HepG2 (cell line): Measurements from ENCODE around the gene MAGT1. TPM values are rescaled to one million over a fixed set of nuclear protein-coding genes. Genes with fewer than 3 reads are reported as not detected.
A peak's percentile ranks its signal among the peaks of the same experiment; 100 is the strongest.

Experiments
- FOXK1 ChIP-seq: sonication (generic); formaldehyde crosslinking; IDR thresholded peaks from 2 replicates; pipeline ENCODE4 v1.4.0; 2020; ENCODE audit warnings: low read depth, missing genetic modification reagents, borderline replicate concordance
- HDAC1 ChIP-seq: sonication (generic); formaldehyde crosslinking; IDR thresholded peaks from 2 replicates; pipeline ENCODE4 v1.5.1; 2020; ENCODE audit warnings: mild to moderate bottlenecking, missing genetic modification reagents
- HOXA3 ChIP-seq: sonication (generic); formaldehyde crosslinking; IDR thresholded peaks from 2 replicates; pipeline ENCODE4 v1.5.0; 2020; ENCODE audit warnings: missing genetic modification reagents
- IRF2 ChIP-seq: IDR thresholded peaks from 2 replicates; pipeline ENCODE4 v1.6.1; 2018; ENCODE audit warnings: missing genetic modification reagents, missing compliant biosample characterization
- KAT8 ChIP-seq: IDR thresholded peaks from 2 replicates; pipeline ENCODE4 v1.6.1; 2016; ENCODE audit warnings: missing genetic modification reagents, missing compliant biosample characterization
- NFE2L1 ChIP-seq: sonication (generic); formaldehyde crosslinking; IDR thresholded peaks from 2 replicates; pipeline ENCODE4 v1.4.0; 2020; ENCODE audit warnings: missing genetic modification reagents, mild to moderate bottlenecking, borderline replicate concordance
- NFE2L2 ChIP-seq: fragments of 150-350 bp; IDR thresholded peaks from 2 replicates; pipeline ENCODE4 v1.6.1; 2014; ENCODE audit warnings: low read length
- NFYB ChIP-seq: sonication (generic); formaldehyde crosslinking; IDR thresholded peaks from 2 replicates; pipeline ENCODE4 v1.4.0; 2020; ENCODE audit warnings: missing genetic modification reagents
- NFYC ChIP-seq: IDR thresholded peaks from 2 replicates; pipeline ENCODE4 v1.6.1; 2016; ENCODE audit warnings: missing genetic modification reagents, missing compliant biosample characterization
- PLRG1 ChIP-seq: fragments of 450-650 bp; conservative IDR thresholded peaks from 2 replicates; pipeline ENCODE4 v1.6.1; 2016
- POGZ ChIP-seq: sonication (generic); formaldehyde crosslinking; IDR thresholded peaks from 2 replicates; pipeline ENCODE4 v1.4.0; 2020; ENCODE audit warnings: mild to moderate bottlenecking, missing genetic modification reagents
- ZNF570 ChIP-seq: sonication (generic); formaldehyde crosslinking; IDR thresholded peaks from 2 replicates; pipeline ENCODE4 v1.4.0; 2020; ENCODE audit warnings: mild to moderate bottlenecking, missing genetic modification reagents, borderline replicate concordance
- ZNF605 ChIP-seq: sonication (generic); formaldehyde crosslinking; IDR thresholded peaks from 2 replicates; pipeline ENCODE4 v1.8.0; 2022; ENCODE audit warnings: mild to moderate bottlenecking, missing genetic modification reagents
- ZNF614 ChIP-seq: IDR thresholded peaks from 2 replicates; pipeline ENCODE4 v1.6.1; 2018; ENCODE audit warnings: missing biosample characterization, missing genetic modification reagents, inconsistent platforms, borderline replicate concordance
- ZNF709 ChIP-seq: sonication (generic); formaldehyde crosslinking; IDR thresholded peaks from 2 replicates; pipeline ENCODE4 v1.5.0; 2020; ENCODE audit warnings: mild to moderate bottlenecking, missing genetic modification reagents
- ZNF816 ChIP-seq: sonication (generic); formaldehyde crosslinking; IDR thresholded peaks from 2 replicates; pipeline ENCODE4 v1.8.0; 2022; ENCODE audit warnings: missing genetic modification reagents, mild to moderate bottlenecking, borderline replicate concordance
- polyA plus RNA-seq, 8 experiments: library from polyadenylated mRNA; depleted of rRNA in 3 of 8; stranded (reverse) in 7 of 8; unstranded in 1 of 8; fragments of >200 nt; fragmentation: Illumina TruSeq in 4 of 8; extraction: Trizol in 4 of 8; gene quantifications; 2 replicates each; pipeline versions ENCODE4 v1.2.1 to v1.2.3, GENCODE V29; 2011 to 2016; ENCODE audit warnings: low read depth in 4 of 8, missing spikeins in 1 of 8, mixed read lengths in 1 of 8; ENCODE audit not compliant: insufficient read depth in 1 of 8
- total RNA-seq, 5 experiments: library from RNA; depleted of rRNA; stranded (reverse); fragments of >200 nt; fragmentation: Illumina TruSeq; extraction: Trizol; gene quantifications; 2 replicates each; pipeline ENCODE4 v1.2.3, GENCODE V29; 2016; ENCODE audit warnings: low read depth in 1 of 5
- TF ChIP-seq, protein P1 (sequence below): sonication (generic); formaldehyde crosslinking; IDR thresholded peaks from 2 replicates; pipeline ENCODE4 v1.8.1; 2023; ENCODE audit warnings: mild to moderate bottlenecking, moderate library complexity, missing genetic modification reagents
- TF ChIP-seq, protein P2 (sequence below): IDR thresholded peaks from 2 replicates; pipeline ENCODE4 v1.6.1; 2016; ENCODE audit warnings: missing genetic modification reagents, missing compliant biosample characterization
- TF ChIP-seq, protein P3 (sequence below): sonication (generic); formaldehyde crosslinking; IDR thresholded peaks from 2 replicates; pipeline ENCODE4 v1.5.0; 2020; ENCODE audit warnings: mild to moderate bottlenecking, missing genetic modification reagents
- TF ChIP-seq, protein P4 (sequence below), 2 experiments: fragments of 450-650 bp in 1 of 2; sonication (generic) in 1 of 2; formaldehyde crosslinking; IDR thresholded peaks; 2 replicates each; pipeline versions ENCODE4 v1.5.0 to v1.8.0; 2020 to 2022; ENCODE audit warnings: mild to moderate bottlenecking in 1 of 2, missing genetic modification reagents in 1 of 2
- TF ChIP-seq, protein P5 (sequence below): conservative IDR thresholded peaks from 2 replicates; pipeline ENCODE4 v1.6.1; 2018; ENCODE audit warnings: missing genetic modification reagents

MAGT1 gene
- total and polyA plus RNA-seq, 2 of the 13 experiments (the other 11 are each of a cell fraction or from before 2014, with no cell fraction given) = 38.0 to 75.0 TPM

DNA sequence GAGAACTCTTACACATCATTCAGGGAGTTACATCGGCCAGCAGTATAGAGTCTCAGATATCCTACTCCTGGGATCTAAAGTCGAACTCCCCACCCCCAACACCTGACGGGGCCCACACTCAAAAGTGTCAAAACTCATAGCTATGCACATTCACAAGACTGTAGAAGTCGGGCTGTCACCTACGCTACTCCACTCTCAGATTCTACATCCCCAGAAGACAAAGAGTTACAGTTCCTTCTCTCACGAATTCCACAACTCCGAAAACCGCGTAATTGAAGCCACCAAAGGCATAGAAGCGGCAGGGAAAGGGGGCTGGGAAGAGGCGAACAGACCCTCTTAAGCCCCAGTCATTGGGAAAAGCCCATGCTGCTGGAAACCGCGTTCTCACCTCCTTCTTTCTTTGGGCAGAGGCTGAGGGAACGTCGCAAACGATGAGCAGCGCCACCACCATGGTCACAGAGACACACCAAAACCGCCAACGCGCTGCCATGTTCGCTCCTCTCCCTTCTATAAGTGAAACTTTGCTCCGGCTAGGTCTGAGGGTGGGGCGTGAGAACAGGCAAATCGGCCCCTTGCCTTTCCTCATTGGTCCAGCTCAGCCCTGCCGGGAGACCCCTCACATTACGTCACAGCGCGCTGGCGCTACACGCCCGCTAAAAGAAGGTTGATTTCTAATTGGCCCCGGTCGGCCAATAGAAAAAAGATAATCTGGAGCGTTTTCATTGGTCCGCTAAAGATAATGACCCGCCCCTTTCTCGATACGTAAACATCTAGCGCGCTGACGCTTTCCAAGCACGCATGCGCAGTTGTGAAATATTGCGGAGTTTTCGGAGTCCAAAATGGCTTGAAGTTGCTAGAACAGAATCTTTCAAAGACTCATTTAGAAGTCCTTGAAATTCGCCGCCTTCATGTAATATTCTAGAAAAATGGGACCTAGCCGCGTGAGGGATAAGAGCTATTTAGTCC, at the start of gene MAGT1 (continued):
- TF ChIP-seq, protein P1, sequence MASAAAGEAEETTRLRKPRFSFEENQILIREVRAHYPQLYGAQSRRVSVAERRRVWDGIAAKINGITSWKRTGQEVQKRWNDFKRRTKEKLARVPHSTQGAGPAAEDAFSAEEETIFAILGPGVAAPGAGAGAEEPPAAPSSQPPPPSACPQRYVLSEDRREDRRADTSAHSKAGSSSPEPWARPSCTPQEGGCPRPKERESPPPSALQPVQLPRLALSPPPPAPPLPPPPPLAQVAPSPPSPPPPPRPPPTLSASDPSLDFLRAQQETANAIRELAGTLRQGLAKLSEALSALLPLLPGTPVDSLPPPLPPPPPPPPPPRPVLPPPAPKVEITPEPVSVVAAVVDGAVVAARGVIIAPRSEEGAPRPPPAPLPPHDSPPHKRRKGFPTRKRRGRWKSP = peak; percentile 59
- TF ChIP-seq, protein P2, sequence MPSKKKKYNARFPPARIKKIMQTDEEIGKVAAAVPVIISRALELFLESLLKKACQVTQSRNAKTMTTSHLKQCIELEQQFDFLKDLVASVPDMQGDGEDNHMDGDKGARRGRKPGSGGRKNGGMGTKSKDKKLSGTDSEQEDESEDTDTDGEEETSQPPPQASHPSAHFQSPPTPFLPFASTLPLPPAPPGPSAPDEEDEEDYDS (CRISPR knock-in tag) = 0 out of 2 replicates have a peak, but pooled peaks have one; percentile 21
- TF ChIP-seq, protein P3, sequence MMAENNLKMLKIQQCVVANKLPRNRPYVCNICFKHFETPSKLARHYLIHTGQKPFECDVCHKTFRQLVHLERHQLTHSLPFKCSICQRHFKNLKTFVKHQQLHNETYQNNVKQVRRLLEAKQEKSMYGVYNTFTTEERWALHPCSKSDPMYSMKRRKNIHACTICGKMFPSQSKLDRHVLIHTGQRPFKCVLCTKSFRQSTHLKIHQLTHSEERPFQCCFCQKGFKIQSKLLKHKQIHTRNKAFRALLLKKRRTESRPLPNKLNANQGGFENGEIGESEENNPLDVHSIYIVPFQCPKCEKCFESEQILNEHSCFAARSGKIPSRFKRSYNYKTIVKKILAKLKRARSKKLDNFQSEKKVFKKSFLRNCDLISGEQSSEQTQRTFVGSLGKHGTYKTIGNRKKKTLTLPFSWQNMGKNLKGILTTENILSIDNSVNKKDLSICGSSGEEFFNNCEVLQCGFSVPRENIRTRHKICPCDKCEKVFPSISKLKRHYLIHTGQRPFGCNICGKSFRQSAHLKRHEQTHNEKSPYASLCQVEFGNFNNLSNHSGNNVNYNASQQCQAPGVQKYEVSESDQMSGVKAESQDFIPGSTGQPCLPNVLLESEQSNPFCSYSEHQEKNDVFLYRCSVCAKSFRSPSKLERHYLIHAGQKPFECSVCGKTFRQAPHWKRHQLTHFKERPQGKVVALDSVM (CRISPR knock-in tag) = no peak
- TF ChIP-seq HOXA3 (peak; percentile 65), POGZ (CRISPR knock-in tag) (peak; percentile 65; the same call in 1 of the 2 replicates), FOXK1 (CRISPR knock-in tag) (peak; percentile 46; the same call in 1 of the 2 replicates), ZNF816 (CRISPR knock-in tag) (no peak), ZNF570 (CRISPR knock-in tag) (no peak), KAT8 (0 out of 2 replicates have a peak, but pooled peaks have one; percentile 21), NFE2L2 (no peak), NFYB (CRISPR knock-in tag) (peak; percentile 83), HDAC1 (CRISPR knock-in tag) (peak; percentile 45; the same call in 1 of the 2 replicates), ZNF614 (0 out of 2 replicates have a peak, but pooled peaks have one; percentile 10), IRF2 (CRISPR knock-in tag) (peak; percentile 42; the same call in 1 of the 2 replicates), ZNF709 (CRISPR knock-in tag) (no peak), NFE2L1 (CRISPR knock-in tag) (no peak), ZNF605 (CRISPR knock-in tag) (peak; percentile 57; the same call in 1 of the 2 replicates), PLRG1 (no peak), NFYC (peak; percentile 85)
- TF ChIP-seq, protein P4, sequence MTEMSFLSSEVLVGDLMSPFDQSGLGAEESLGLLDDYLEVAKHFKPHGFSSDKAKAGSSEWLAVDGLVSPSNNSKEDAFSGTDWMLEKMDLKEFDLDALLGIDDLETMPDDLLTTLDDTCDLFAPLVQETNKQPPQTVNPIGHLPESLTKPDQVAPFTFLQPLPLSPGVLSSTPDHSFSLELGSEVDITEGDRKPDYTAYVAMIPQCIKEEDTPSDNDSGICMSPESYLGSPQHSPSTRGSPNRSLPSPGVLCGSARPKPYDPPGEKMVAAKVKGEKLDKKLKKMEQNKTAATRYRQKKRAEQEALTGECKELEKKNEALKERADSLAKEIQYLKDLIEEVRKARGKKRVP (CRISPR knock-in tag; IDR thresholded peaks at IDR 0.05) = 0 out of 4 replicates have a peak, but pooled peaks of 1 of the 2 experiments have one; percentile 20
- TF ChIP-seq, protein P5, sequence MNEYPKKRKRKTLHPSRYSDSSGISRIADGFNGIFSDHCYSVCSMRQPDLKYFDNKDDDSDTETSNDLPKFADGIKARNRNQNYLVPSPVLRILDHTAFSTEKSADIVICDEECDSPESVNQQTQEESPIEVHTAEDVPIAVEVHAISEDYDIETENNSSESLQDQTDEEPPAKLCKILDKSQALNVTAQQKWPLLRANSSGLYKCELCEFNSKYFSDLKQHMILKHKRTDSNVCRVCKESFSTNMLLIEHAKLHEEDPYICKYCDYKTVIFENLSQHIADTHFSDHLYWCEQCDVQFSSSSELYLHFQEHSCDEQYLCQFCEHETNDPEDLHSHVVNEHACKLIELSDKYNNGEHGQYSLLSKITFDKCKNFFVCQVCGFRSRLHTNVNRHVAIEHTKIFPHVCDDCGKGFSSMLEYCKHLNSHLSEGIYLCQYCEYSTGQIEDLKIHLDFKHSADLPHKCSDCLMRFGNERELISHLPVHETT = no peak
